NCI-H1105 treated with DMSO at 0.1 percent for 48 hours (cell line): ENCODE results near the gene IGFBP6.

Experiments used
- DNase-seq: peaks from one replicate; lab custom pipeline; 2025; lab: John Stamatoyannopoulos, UW

The IGFBP6 gene

GRCh38 chr12:53059434-53060063 lies 37.9 kb upstream of the IGFBP6 start:
- no peak for DNase-seq

- DNase-seq: no peak
Observed at GRCh38 chr12:53060064-53060720, 37.3 kb upstream of the IGFBP6 start.

- peak; percentile 78 for DNase-seq
Observed at GRCh38 chr12:53060721-53061276, 36.7 kb upstream of the IGFBP6 start.

GRCh38 chr12:53061404-53062010 lies 36.0 kb upstream of the IGFBP6 start:
- DNase-seq: peak; percentile 88

- no peak for DNase-seq
Observed at GRCh38 chr12:53062011-53062961, 35.2 kb upstream of the IGFBP6 start.

- no peak for DNase-seq
Observed at GRCh38 chr12:53062977-53063707, 34.3 kb upstream of the IGFBP6 start.

GRCh38 chr12:53063708-53064612 lies 33.5 kb upstream of the IGFBP6 start:
- DNase-seq: no peak

GRCh38 chr12:53064613-53065436 lies 32.6 kb upstream of the IGFBP6 start:
- DNase-seq: no peak

- no peak for DNase-seq
Observed at GRCh38 chr12:53065470-53065869, 32.0 kb upstream of the IGFBP6 start.

- DNase-seq: peak; percentile 41
Observed at GRCh38 chr12:53065975-53066931, 31.2 kb upstream of the IGFBP6 start.

- no peak for DNase-seq
Observed at GRCh38 chr12:53067074-53067992, 30.1 kb upstream of the IGFBP6 start.

- no peak for DNase-seq
Observed at GRCh38 chr12:53067993-53068770, 29.3 kb upstream of the IGFBP6 start.

GRCh38 chr12:53068811-53069585 lies 28.5 kb upstream of the IGFBP6 start:
- DNase-seq: no peak

- no peak for DNase-seq
Observed at GRCh38 chr12:53069621-53070410, 27.7 kb upstream of the IGFBP6 start.
